ENCODE measurements around the gene NT5C3A. TPM values are rescaled to one million over a fixed set of nuclear protein-coding genes. Genes with fewer than 3 reads are reported as not detected.

The NT5C3A gene
- total and polyA plus RNA-seq, 2 experiments from 2014 or later: 28.5 to 45.8 TPM

DNA sequence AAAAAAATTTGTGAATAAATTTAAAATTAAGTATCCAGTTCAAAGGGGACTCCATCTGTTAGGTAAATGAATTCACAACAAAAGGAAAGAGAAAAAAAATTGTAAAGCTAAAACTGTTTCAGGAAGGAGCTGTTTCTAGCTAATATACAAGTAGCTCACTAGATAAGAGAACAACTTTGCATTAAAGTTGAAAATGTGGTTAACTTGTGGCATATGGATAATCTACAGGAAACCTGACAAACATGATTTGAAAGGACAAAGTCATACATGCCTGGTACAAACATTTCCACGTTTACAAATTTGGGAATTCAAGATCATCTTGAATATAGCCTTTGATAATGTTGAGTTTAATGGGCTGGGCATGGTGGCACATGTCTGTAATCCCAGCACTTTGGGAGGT is 8.9 kb downstream of the NT5C3A start:
- Histone ChIP-seq H3K36me3 (ENCODE audit: insufficient read depth) (no peaks in the 10 kb centered on the region), H3K79me2 (replicated peaks; ENCODE audit: insufficient read depth) (peaks cover 99% of the 10 kb centered on the region), H3K4me3 (no peak overlapping the region), H3K9me2 (ENCODE audit: insufficient read depth) (no peaks in the 10 kb centered on the region), H3F3A (replicated peaks; ENCODE audit: low read depth) (no peaks in the 10 kb centered on the region), H2AFZ (no peak overlapping the region), H3K27me3 (ENCODE audit: insufficient read depth) (no peaks in the 10 kb centered on the region), H3K4me1 (ENCODE audit: insufficient read depth) (no peaks in the 10 kb centered on the region; the same call in 1 of the 2 replicates), H4K20me1 (replicated peaks; ENCODE audit: insufficient read depth) (peaks cover 59% of the 10 kb centered on the region), H3K27ac (ENCODE audit: low read depth) (no peak overlapping the region), H3K4me2 (no peak overlapping the region)
- DNase-seq (ENCODE audit: low spot score) (no peak), ATAC-seq (no peak)
- no peak for TF ChIP-seq STAT1 (IDR thresholded peaks at IDR 0.05; ENCODE audit: unreplicated experiment)
- TF ChIP-seq CREB1 (CRISPR knock-in tag; IDR thresholded peaks at IDR 0.05; ENCODE audit: low read depth): no peak
- no peak for TF ChIP-seq ZNF114 (CRISPR knock-in tag; IDR thresholded peaks at IDR 0.05)
- no peak for TF ChIP-seq ZNF462 (CRISPR knock-in tag; IDR thresholded peaks at IDR 0.05)
- TF ChIP-seq EZH2phosphoT487 (IDR thresholded peaks at IDR 0.05; ENCODE audit: unreplicated experiment): no peak
- TF ChIP-seq, protein P1, sequence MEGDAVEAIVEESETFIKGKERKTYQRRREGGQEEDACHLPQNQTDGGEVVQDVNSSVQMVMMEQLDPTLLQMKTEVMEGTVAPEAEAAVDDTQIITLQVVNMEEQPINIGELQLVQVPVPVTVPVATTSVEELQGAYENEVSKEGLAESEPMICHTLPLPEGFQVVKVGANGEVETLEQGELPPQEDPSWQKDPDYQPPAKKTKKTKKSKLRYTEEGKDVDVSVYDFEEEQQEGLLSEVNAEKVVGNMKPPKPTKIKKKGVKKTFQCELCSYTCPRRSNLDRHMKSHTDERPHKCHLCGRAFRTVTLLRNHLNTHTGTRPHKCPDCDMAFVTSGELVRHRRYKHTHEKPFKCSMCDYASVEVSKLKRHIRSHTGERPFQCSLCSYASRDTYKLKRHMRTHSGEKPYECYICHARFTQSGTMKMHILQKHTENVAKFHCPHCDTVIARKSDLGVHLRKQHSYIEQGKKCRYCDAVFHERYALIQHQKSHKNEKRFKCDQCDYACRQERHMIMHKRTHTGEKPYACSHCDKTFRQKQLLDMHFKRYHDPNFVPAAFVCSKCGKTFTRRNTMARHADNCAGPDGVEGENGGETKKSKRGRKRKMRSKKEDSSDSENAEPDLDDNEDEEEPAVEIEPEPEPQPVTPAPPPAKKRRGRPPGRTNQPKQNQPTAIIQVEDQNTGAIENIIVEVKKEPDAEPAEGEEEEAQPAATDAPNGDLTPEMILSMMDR (conservative IDR thresholded peaks at IDR 0.05; ENCODE audit: low read depth in 2 of 2): no peak
- no peak for TF ChIP-seq JUNB (IDR thresholded peaks at IDR 0.05; ENCODE audit: unreplicated experiment)
- TF ChIP-seq POLR2AphosphoS5 (IDR thresholded peaks at IDR 0.05; ENCODE audit: low read depth): no peak
- no peak for TF ChIP-seq NANOG (IDR thresholded peaks at IDR 0.05; ENCODE audit: borderline replicate concordance)
- no peak for TF ChIP-seq EZH2 (IDR thresholded peaks at IDR 0.05; ENCODE audit: low read depth, unreplicated experiment)
- no peak for TF ChIP-seq ZNF331 (CRISPR knock-in tag; IDR thresholded peaks at IDR 0.05; ENCODE audit: low read depth)
- no peak for TF ChIP-seq REST (IDR thresholded peaks at IDR 0.05; ENCODE audit: unreplicated experiment)
- TF ChIP-seq, protein P2, sequence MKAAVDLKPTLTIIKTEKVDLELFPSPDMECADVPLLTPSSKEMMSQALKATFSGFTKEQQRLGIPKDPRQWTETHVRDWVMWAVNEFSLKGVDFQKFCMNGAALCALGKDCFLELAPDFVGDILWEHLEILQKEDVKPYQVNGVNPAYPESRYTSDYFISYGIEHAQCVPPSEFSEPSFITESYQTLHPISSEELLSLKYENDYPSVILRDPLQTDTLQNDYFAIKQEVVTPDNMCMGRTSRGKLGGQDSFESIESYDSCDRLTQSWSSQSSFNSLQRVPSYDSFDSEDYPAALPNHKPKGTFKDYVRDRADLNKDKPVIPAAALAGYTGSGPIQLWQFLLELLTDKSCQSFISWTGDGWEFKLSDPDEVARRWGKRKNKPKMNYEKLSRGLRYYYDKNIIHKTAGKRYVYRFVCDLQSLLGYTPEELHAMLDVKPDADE (IDR thresholded peaks at IDR 0.05): no peak
- H3K27ac Mint-ChIP-seq: no peak overlapping the region
- H3K27me3 Mint-ChIP-seq (ENCODE audit: insufficient read depth, low read depth, poor library complexity): no peaks in the 10 kb centered on the region
- peaks cover 6% of the 10 kb centered on the region; the same call in 1 of the 3 replicates for H3K36me3 Mint-ChIP-seq (ENCODE audit: low read depth)
- H3K4me1 Mint-ChIP-seq: 0 out of 3 replicates have a peak, but pooled peaks cover 5% of the 10 kb centered on the region
- no peaks in the 10 kb centered on the region for H3K9me3 Mint-ChIP-seq
- no peak overlapping the region for H3K4me3 Mint-ChIP-seq

Data from GM23338 (cell line).